ENCODE results near the gene INTS3. TPM values are rescaled to one million over a fixed set of nuclear protein-coding genes. Genes with fewer than 3 reads are reported as not detected.
A peak's percentile ranks its signal among the peaks of the same experiment; 100 is the strongest.

Gene INTS3
- total and polyA plus RNA-seq, 9 of the 15 experiments (the other 6 are each of a cell fraction or from before 2014, with no cell fraction given): 6.3 to 24.1 (median 14.3) TPM

DNA sequence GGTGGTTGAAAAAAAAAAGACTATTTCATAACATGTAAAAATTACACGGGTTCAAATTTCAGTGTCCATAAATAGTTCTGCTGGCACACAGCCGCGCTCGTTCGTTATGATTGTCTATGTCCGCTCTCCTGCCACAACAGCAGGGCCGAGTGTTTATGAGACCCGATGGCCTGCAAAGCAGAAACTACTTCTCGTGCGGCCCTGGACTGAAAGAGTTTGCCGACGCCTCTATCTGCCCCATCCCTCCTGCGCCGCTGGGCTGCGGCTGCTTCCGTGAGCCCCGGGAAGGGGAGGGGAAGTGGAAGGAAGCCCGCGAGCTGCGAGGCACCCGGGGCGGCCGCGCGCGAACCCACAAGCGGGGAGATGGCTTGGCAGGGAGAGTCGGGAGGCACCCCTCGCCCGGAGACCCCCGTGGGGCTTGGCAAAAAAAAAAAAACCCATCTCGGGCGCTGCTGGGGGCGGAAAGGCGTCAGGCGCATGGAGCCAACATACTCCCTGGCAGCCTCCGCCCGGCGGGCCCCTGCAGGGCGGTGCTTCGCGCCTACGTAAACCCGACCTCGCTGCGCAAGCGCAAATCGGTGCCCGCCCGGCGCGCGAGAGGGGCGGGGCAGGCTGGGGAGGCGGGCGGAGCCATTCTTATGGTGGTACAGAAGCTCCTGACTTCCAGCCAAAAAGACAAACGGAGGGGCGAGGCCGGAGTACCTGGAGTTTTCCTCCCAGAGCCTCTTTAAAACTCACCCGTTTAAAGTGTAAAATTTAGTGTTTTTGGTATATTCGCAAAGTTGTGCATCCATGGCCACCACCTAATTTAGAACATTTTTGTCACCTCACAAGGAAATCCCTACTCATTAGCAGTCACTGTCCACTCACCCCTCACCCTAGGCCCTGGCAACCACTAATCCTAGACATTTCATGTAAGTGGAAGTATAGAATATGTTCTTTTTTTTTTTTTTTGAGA lies 55.7 kb downstream of the INTS3 start (continued):
- TF ChIP-seq SPI1 (IDR thresholded peaks at IDR 0.05; ENCODE audit: borderline replicate concordance, low read depth, low read length) (peak; percentile 92), FOXK2 (conservative IDR thresholded peaks at IDR 0.05 in 1 of 2, IDR thresholded peaks at IDR 0.05 in 1 of 2; ENCODE audit: low read depth in 2 of 2) (0 out of 4 replicates have a peak, but pooled peaks of 1 of the 2 experiments have one; percentile 46), SIX5 (IDR thresholded peaks at IDR 0.05; ENCODE audit: borderline replicate concordance in 1 of 2, insufficient read depth in 1 of 2, low read depth in 1 of 2, low read length in 2 of 2) (no peak), CHCHD3 (CRISPR knock-in tag; IDR thresholded peaks at IDR 0.05) (peak; percentile 83; the same call in 1 of the 2 replicates), ZKSCAN3 (CRISPR knock-in tag; IDR thresholded peaks at IDR 0.05) (no peak), BRCA1 (IDR thresholded peaks at IDR 0.05) (no peak), BRCA1 (CRISPR knock-in tag; IDR thresholded peaks at IDR 0.05) (no peak), ZNF778 (CRISPR knock-in tag; IDR thresholded peaks at IDR 0.05) (no peak), POLR2H (tag; IDR thresholded peaks at IDR 0.05; ENCODE audit: low read depth) (peak; percentile 90), POLR2AphosphoS5 (IDR thresholded peaks at IDR 0.05; ENCODE audit: control insufficient read depth, insufficient read depth, low read depth, low read length) (peak; percentile 91), HNRNPL (IDR thresholded peaks at IDR 0.05; ENCODE audit: low read depth, low read length) (peak; percentile 76; the same call in 1 of the 2 replicates), TCFL5 (CRISPR knock-in tag; conservative IDR thresholded peaks at IDR 0.05) (no peak), MTF1 (CRISPR knock-in tag; IDR thresholded peaks at IDR 0.05; ENCODE audit: borderline replicate concordance) (no peak), MTA1 (IDR thresholded peaks at IDR 0.05; ENCODE audit: borderline replicate concordance) (no peak), MYC (IDR thresholded peaks at IDR 0.05; ENCODE audit: low read depth, low read length) (peak; percentile 74), MYC (CRISPR knock-in tag; IDR thresholded peaks at IDR 0.05; ENCODE audit: borderline replicate concordance, low read depth) (no peak)
- TF ChIP-seq, protein P1, sequence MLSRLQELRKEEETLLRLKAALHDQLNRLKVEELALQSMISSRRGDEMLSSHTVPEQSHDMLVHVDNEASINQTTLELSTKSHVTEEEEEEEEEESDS (CRISPR knock-in tag; IDR thresholded peaks at IDR 0.05): no peak
- TF ChIP-seq, protein P2, sequence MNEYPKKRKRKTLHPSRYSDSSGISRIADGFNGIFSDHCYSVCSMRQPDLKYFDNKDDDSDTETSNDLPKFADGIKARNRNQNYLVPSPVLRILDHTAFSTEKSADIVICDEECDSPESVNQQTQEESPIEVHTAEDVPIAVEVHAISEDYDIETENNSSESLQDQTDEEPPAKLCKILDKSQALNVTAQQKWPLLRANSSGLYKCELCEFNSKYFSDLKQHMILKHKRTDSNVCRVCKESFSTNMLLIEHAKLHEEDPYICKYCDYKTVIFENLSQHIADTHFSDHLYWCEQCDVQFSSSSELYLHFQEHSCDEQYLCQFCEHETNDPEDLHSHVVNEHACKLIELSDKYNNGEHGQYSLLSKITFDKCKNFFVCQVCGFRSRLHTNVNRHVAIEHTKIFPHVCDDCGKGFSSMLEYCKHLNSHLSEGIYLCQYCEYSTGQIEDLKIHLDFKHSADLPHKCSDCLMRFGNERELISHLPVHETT (CRISPR knock-in tag; conservative IDR thresholded peaks at IDR 0.05 in 1 of 2, IDR thresholded peaks at IDR 0.05 in 1 of 2): peak in 1 of 2 experiments; percentile 82; a peak in 2 of 4 replicates
- TF ChIP-seq, protein P3, sequence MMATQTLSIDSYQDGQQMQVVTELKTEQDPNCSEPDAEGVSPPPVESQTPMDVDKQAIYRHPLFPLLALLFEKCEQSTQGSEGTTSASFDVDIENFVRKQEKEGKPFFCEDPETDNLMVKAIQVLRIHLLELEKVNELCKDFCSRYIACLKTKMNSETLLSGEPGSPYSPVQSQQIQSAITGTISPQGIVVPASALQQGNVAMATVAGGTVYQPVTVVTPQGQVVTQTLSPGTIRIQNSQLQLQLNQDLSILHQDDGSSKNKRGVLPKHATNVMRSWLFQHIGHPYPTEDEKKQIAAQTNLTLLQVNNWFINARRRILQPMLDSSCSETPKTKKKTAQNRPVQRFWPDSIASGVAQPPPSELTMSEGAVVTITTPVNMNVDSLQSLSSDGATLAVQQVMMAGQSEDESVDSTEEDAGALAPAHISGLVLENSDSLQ (IDR thresholded peaks at IDR 0.05): no peak
- TF ChIP-seq, protein P4, sequence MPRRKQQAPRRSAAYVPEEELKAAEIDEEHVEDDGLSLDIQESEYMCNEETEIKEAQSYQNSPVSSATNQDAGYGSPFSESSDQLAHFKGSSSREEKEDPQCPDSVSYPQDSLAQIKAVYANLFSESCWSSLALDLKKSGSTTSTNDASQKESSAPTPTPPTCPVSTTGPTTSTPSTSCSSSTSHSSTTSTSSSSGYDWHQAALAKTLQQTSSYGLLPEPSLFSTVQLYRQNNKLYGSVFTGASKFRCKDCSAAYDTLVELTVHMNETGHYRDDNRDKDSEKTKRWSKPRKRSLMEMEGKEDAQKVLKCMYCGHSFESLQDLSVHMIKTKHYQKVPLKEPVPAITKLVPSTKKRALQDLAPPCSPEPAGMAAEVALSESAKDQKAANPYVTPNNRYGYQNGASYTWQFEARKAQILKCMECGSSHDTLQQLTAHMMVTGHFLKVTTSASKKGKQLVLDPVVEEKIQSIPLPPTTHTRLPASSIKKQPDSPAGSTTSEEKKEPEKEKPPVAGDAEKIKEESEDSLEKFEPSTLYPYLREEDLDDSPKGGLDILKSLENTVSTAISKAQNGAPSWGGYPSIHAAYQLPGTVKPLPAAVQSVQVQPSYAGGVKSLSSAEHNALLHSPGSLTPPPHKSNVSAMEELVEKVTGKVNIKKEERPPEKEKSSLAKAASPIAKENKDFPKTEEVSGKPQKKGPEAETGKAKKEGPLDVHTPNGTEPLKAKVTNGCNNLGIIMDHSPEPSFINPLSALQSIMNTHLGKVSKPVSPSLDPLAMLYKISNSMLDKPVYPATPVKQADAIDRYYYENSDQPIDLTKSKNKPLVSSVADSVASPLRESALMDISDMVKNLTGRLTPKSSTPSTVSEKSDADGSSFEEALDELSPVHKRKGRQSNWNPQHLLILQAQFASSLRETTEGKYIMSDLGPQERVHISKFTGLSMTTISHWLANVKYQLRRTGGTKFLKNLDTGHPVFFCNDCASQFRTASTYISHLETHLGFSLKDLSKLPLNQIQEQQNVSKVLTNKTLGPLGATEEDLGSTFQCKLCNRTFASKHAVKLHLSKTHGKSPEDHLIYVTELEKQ (CRISPR knock-in tag; IDR thresholded peaks at IDR 0.05): no peak

Measured in K562 (cell line).